HEK293T (cell line): ENCODE data around the gene TUSC2.

Experiments used
- CTCF ChIA-PET: fragments of 350-600 bp; formaldehyde crosslinking; extraction: SDS; loops from one replicate; lab custom pipeline; 2021; ENCODE audit warnings: antibody characterized with exemption, inconsistent platforms; lab: Yijun Ruan, JAX
- POLR2A ChIA-PET: fragments of 350-600 bp; formaldehyde crosslinking; extraction: SDS; loops from one replicate; lab custom pipeline; 2020; ENCODE audit warnings: antibody characterized with exemption, inconsistent platforms; lab: Yijun Ruan, JAX
- DNase-seq: peaks from one replicate; pipeline ENCODE4 v3.0.0; 2012; ENCODE audit warnings: mixed read lengths; ENCODE audit errors: extremely low spot score
- ARNT ChIP-seq: fragments of 450-650 bp; IDR thresholded peaks from 2 replicates; pipeline ENCODE4 v1.6.1; 2017; ENCODE audit warnings: mild to moderate bottlenecking
- BHLHE40 ChIP-seq: fragments of 450-650 bp; IDR thresholded peaks from 2 replicates; pipeline ENCODE4 v1.6.1; 2016; ENCODE audit warnings: mild to moderate bottlenecking, moderate library complexity, borderline replicate concordance
- CTBP1 ChIP-seq: fragments of 450-650 bp; IDR thresholded peaks from 2 replicates; pipeline ENCODE4 v1.6.1; 2016; ENCODE audit warnings: borderline replicate concordance
- ELF4 ChIP-seq: fragments of 450-650 bp; IDR thresholded peaks from 2 replicates; pipeline ENCODE4 v1.6.1; 2017; ENCODE audit warnings: antibody characterized with exemption
- FOXA1 ChIP-seq: fragments of 450-650 bp; IDR thresholded peaks from 2 replicates; pipeline ENCODE4 v1.6.1; 2016; ENCODE audit warnings: mild to moderate bottlenecking
- FOXK2 ChIP-seq: fragments of 450-650 bp; IDR thresholded peaks from 2 replicates; pipeline ENCODE4 v1.6.1; 2016; ENCODE audit warnings: mild to moderate bottlenecking
- FOXM1 ChIP-seq: fragments of 450-650 bp; IDR thresholded peaks from 2 replicates; pipeline ENCODE4 v1.6.1; 2017; ENCODE audit warnings: mild to moderate bottlenecking, borderline replicate concordance
- HDGF ChIP-seq: fragments of 450-650 bp; IDR thresholded peaks from 2 replicates; pipeline ENCODE4 v1.6.1; 2017; ENCODE audit warnings: antibody characterized with exemption, borderline replicate concordance
- L3MBTL2 ChIP-seq: fragments of 450-650 bp; conservative IDR thresholded peaks from 2 replicates; pipeline ENCODE4 v1.6.1; 2016; ENCODE audit warnings: mild to moderate bottlenecking
- LEF1 ChIP-seq: fragments of 450-650 bp; IDR thresholded peaks from 2 replicates; pipeline ENCODE4 v1.6.1; 2017; ENCODE audit warnings: mild to moderate bottlenecking, borderline replicate concordance
- NFRKB ChIP-seq: fragments of 450-650 bp; IDR thresholded peaks from 2 replicates; pipeline ENCODE4 v1.6.1; 2016; ENCODE audit warnings: mild to moderate bottlenecking, moderate library complexity
- SP1 ChIP-seq: fragments of 450-650 bp; IDR thresholded peaks from 2 replicates; pipeline ENCODE4 v1.6.1; 2017
- SUZ12 ChIP-seq: fragments of 450-650 bp; IDR thresholded peaks from 2 replicates; pipeline ENCODE4 v1.6.1; 2016; ENCODE audit warnings: mild to moderate bottlenecking
- TARDBP ChIP-seq: fragments of 450-650 bp; IDR thresholded peaks from 2 replicates; pipeline ENCODE4 v1.6.1; 2016
- ZNF384 ChIP-seq: fragments of 450-650 bp; IDR thresholded peaks from 2 replicates; pipeline ENCODE4 v1.6.1; 2016
- TF ChIP-seq, protein P1 (sequence below): fragments of 450-650 bp; IDR thresholded peaks from 2 replicates; pipeline ENCODE4 v1.6.1; 2016

Gene TUSC2

DNA sequence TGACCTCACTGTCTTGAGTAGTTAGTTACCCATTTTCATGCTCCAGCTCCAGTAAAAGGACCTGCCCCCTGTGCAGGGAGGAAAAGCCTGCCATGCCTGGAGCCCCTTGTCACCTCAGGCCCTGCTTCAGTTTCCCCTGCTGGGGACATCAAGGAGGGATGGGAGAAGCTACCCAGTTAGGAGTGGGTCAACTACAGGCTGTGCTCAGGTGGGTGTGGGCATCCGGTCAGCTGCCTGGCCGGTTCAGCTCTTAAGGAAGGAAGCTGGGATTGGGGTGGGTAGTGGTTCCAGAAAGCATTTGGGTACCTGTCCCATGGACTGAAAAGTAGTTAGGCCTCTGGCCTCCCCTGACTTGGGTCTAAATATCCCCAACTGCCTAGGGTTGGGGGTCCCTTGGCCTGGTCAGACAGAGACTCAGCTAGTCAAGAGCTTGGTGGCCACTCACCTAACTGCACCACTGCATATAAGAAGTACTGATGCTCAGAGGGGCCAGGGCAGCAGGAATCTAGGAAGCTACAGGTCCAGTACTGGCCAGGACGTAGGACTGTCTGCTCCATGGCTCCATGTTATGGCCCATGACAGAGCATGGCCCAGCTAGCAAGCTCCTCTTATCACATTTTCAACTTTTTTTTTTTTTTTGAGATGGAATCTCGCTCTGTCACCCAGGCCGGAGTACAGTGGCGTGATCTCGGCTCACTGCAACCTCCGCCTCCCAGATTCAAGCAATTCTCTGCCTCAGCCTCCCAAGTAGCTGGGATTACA lies 48.6 kb downstream of the TUSC2 start:
- no peak for TF ChIP-seq TARDBP
- no peak for TF ChIP-seq ZNF384
- no peak for TF ChIP-seq CTBP1
- no peak for TF ChIP-seq NFRKB
- no peak for TF ChIP-seq HDGF
- TF ChIP-seq SUZ12: no peak
- TF ChIP-seq ARNT: no peak
- TF ChIP-seq SP1: no peak
- no peak for TF ChIP-seq L3MBTL2
- TF ChIP-seq BHLHE40: no peak
- TF ChIP-seq LEF1: no peak
- TF ChIP-seq FOXM1: no peak
- TF ChIP-seq, protein P1, sequence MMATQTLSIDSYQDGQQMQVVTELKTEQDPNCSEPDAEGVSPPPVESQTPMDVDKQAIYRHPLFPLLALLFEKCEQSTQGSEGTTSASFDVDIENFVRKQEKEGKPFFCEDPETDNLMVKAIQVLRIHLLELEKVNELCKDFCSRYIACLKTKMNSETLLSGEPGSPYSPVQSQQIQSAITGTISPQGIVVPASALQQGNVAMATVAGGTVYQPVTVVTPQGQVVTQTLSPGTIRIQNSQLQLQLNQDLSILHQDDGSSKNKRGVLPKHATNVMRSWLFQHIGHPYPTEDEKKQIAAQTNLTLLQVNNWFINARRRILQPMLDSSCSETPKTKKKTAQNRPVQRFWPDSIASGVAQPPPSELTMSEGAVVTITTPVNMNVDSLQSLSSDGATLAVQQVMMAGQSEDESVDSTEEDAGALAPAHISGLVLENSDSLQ: no peak
- TF ChIP-seq FOXA1: no peak
- TF ChIP-seq ELF4: no peak
- TF ChIP-seq FOXK2: no peak
- POLR2A ChIA-PET: interaction anchor here (0.9 to 5.6 kb wide), 4 partner anchors 10 to 49 kb away, joined by 3 to 28 read pairs (median 4); partner anchors contain the start of genes IFRD2 and TUSC2
- DNase-seq: no peak
- CTCF ChIA-PET: no interaction called here

DNA sequence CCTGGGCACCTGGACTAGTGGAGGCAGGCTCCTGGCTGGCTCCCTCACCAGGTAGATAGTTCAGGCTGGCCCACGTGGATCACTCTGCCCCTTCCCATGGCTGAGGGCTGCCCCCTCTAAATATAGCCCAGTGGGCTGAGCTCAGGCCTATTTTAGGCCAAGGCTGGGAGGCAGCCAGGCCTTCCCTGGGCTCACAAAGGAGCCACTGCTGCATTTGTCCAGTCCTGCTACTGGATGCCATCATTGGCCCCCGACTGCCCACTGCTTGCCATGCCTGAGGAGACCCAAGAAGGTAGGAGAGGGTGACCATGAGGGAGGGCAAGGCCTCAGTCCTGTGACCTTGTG lies 49.2 kb downstream of the TUSC2 start, which contains the start of gene LSMEM2:
LSMEM2 (plus strand) TSS at position 208 of the 345 bp plus-strand sequence; CDS start at position 235, 27 bp downstream.
- DNase-seq: no peak
- TF ChIP-seq SP1: no peak
- POLR2A ChIA-PET: interaction anchor here (1.2 to 1.4 kb wide), 2 partner anchors 11 to 19 kb away, joined by 3 to 4 read pairs; no protein-coding TSS in a partner anchor
- CTCF ChIA-PET: interaction anchor here (0.9 to 1.0 kb wide), 2 partner anchors 45 to 52 kb away, joined by 3 to 4 read pairs; no protein-coding TSS in a partner anchor

DNA sequence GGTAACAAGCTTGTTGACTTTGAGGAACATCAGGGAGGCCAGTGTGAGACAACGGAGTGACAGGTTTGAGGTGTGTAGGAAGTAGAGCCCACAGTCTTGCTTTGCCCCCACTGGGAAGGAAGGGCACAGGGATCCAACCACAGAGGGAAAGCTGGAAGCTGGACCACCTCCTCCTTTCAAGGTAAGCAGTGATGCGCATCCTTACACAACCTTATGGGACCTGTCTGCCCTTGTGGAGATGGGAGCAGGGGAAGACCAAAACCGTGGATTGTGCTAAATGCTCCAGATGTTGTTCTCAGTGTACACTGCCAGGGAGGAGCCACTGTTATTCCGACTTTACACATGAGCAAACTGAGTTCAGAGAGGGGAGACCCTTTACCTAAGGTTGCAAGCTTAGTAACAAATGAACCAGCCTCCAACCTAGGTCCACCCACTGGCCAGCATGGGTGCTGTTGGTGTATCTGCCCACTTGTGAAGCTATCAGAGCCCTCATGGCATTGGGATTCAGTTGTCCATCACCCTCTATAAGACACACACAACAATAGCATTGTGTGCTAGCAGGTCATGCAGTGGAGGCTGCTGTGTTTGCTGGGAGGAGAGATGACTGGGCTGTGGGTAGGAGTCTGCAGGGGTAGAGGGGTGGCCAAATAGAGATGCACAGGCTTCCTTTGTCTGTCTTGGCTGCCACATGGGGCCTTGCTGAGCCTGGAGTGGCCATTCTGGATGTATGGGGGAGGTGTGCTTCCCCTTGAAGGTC lies 49.7 kb downstream of the TUSC2 start:
- TF ChIP-seq FOXA1 (no peak), HDGF (no peak), SUZ12 (no peak), CTBP1 (no peak), ELF4 (no peak), SP1 (no peak), FOXM1 (no peak), TARDBP (no peak), ARNT (no peak), LEF1 (no peak), FOXK2 (no peak), ZNF384 (no peak), BHLHE40 (no peak), L3MBTL2 (no peak), NFRKB (no peak)
- TF ChIP-seq, protein P1: no peak
- ChIA-PET CTCF (interaction anchor here (0.9 to 1.0 kb wide), 2 partner anchors 46 to 51 kb away, joined by 3 to 4 read pairs; no protein-coding TSS in a partner anchor), POLR2A (interaction anchor here (1.0 to 1.4 kb wide), 4 partner anchors 11 to 59 kb away, joined by 3 to 5 read pairs (median 4); no protein-coding TSS in a partner anchor)
- no peak for DNase-seq

DNA sequence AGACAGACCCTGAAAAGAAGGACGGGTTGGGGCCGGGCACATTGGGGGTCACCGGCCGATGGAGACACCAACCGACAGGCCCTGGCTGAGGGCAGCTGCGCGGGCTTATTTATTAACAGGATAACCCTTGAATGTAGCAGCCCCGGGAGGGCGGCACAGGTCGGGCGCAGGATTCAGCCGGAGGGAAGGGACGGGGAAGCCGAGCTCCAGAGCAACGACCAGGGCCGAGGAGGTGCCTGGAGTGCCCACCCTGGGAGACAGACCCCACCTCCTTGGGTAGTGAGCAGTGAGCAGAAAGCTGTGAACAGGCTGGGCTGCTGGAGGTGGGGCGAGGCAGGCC lies 51.3 kb downstream of the TUSC2 start:
- DNase-seq: no peak
- TF ChIP-seq CTBP1 (no peak), ZNF384 (no peak)
- ChIA-PET POLR2A (interaction anchor here (0.6 to 1.0 kb wide), 3 partner anchors 15 to 61 kb away, joined by 3 read pairs; no protein-coding TSS in a partner anchor), CTCF (no interaction called here)

DNA sequence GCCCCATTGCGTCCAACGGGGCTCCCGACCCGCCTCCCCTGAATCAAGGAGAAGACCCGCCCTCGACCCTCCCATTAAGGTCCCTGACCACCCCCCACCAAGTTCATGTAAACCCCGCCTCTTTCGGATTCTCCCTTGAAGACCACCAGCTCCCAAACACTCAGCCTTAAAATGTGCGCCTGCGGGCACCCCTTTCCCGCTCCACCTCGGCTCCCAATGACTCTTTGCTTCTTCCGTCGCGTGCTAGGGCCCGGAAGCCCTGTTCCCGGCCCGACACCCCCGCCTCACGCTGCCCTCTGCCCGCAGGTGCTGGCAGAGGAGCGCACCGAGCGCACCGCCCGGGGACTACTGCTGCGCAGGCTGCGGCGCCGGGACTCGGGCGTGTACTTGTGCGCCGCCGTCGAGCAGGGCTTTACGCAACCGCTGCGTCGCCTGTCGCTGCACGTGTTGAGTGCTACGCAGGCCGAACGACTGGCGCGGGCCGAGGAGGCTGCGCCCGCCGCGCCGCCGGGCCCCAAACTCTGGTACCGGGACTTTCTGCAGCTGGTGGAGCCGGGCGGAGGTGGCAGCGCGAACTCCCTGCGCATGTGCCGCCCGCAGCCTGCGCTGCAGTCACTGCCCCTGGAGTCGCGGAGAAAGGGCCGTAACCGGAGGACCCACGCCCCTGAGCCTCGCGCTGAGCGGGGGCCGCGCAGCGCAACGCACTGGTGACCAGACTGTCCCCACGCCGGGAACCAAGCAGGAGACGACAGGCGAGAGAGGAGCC lies 51.8 kb downstream of the TUSC2 start:
- ChIA-PET CTCF (no interaction called here), POLR2A (interaction anchor here (0.8 to 1.0 kb wide), 2 partner anchors 16 to 17 kb away, joined by 3 read pairs; no protein-coding TSS in a partner anchor)
- TF ChIP-seq, protein P1: no peak
- TF ChIP-seq TARDBP (no peak), HDGF (no peak), FOXK2 (no peak), SP1 (no peak), LEF1 (no peak), ARNT (no peak), ZNF384 (no peak), CTBP1 (no peak), NFRKB (no peak), FOXM1 (no peak), SUZ12 (no peak), FOXA1 (no peak), BHLHE40 (no peak), L3MBTL2 (no peak)
- no peak for DNase-seq
